ENCODE results near the gene ZBTB37. TPM values are rescaled to one million over a fixed set of nuclear protein-coding genes. Genes with fewer than 3 reads are reported as not detected.

ZBTB37 gene
- polyA plus RNA-seq (2013, experiment 1 of 2) = 2.7 TPM
- polyA plus RNA-seq (2013, experiment 2 of 2) = 2.7 TPM

GRCh38 chr1:173868266-173869020 lies at the start of gene ZBTB37:
Gene ZBTB37, plus strand, starts transcription at chr1:173868380. Its CDS starts 1,846 bp downstream, at chr1:173870226.
- Histone ChIP-seq H3K4me1 (ENCODE audit: control insufficient read depth, low read depth, low read length) (no peaks in the 10 kb centered on the region), H3K4me3 (ENCODE audit: low read length) (peak within 1 kb of the TSS; percentile 81), H3K23ac (ENCODE audit: low read length) (peak within 1 kb of the TSS; percentile 95), H3K36me3 (ENCODE audit: control insufficient read depth, insufficient read depth, low read length) (peaks cover 16% of the 10 kb centered on the region), H3K9ac (ENCODE audit: low read length) (peak within 1 kb of the TSS; percentile 92), H2BK15ac (replicated peaks; ENCODE audit: low read depth) (no peak within 1 kb of the TSS), H3K18ac (ENCODE audit: low read length) (peak within 1 kb of the TSS; percentile 95), H3K4ac (ENCODE audit: low read depth, low read length) (peak within 1 kb of the TSS; percentile 22), H3K27me3 (ENCODE audit: insufficient read depth, low read length, poor library complexity) (no peaks in the 10 kb centered on the region), H4K8ac (ENCODE audit: low read depth, low read length) (no peak within 1 kb of the TSS), H2BK5ac (ENCODE audit: low read length) (peak within 1 kb of the TSS; percentile 94), H2AK5ac (ENCODE audit: low read length) (no peak within 1 kb of the TSS), H2BK120ac (ENCODE audit: low read depth, low read length) (peak within 1 kb of the TSS; percentile 31), H3K79me1 (ENCODE audit: low read length) (peaks cover 11% of the 10 kb centered on the region), H4K5ac (ENCODE audit: low read length) (no peak within 1 kb of the TSS), H3K27ac (ENCODE audit: low read depth, low read length) (peak within 1 kb of the TSS; percentile 99), H3K56ac (ENCODE audit: low read length) (peak within 1 kb of the TSS; percentile 97), H3K4me2 (ENCODE audit: low read length) (peak within 1 kb of the TSS; percentile 51), H3K79me2 (ENCODE audit: control insufficient read depth, insufficient read depth, low read length) (peaks cover 37% of the 10 kb centered on the region)
- no CpG with 5 or more reads among the region's 53 CpGs for WGBS (ENCODE audit: extremely low coverage, insufficient coverage, low lambda C conversion rate)
- DNase-seq = peak; percentile 98

GRCh38 chr1:173818459-173818858 lies 49.7 kb upstream of the ZBTB37 start:
- H3K36me3 ChIP-seq (ENCODE audit: control insufficient read depth, insufficient read depth, low read length) = no peaks in the 10 kb centered on the region
- H3K56ac ChIP-seq (ENCODE audit: low read length) = no peak overlapping the region
- no peak overlapping the region for H4K5ac ChIP-seq (ENCODE audit: low read length)
- no peak overlapping the region for H2BK15ac ChIP-seq (replicated peaks; ENCODE audit: low read depth)
- peaks cover 3% of the 10 kb centered on the region for H3K79me1 ChIP-seq (ENCODE audit: low read length)
- H2AK5ac ChIP-seq (ENCODE audit: low read length) = no peak overlapping the region
- no peak overlapping the region for H3K27ac ChIP-seq (ENCODE audit: low read depth, low read length)
- no peak overlapping the region for H3K4me3 ChIP-seq (ENCODE audit: low read length)
- no peaks in the 10 kb centered on the region for H3K27me3 ChIP-seq (ENCODE audit: insufficient read depth, low read length, poor library complexity)
- no peak overlapping the region for H3K4ac ChIP-seq (ENCODE audit: low read depth, low read length)
- no peak overlapping the region for H3K18ac ChIP-seq (ENCODE audit: low read length)
- no peak overlapping the region for H2BK5ac ChIP-seq (ENCODE audit: low read length)
- no peak overlapping the region for H2BK120ac ChIP-seq (ENCODE audit: low read depth, low read length)
- no peak overlapping the region for H3K4me2 ChIP-seq (ENCODE audit: low read length)
- no peak overlapping the region for H3K9ac ChIP-seq (ENCODE audit: low read length)
- no peak for DNase-seq
- H3K79me2 ChIP-seq (ENCODE audit: control insufficient read depth, insufficient read depth, low read length) = peaks cover 34% of the 10 kb centered on the region
- H3K23ac ChIP-seq (ENCODE audit: low read length) = no peak overlapping the region
- peaks cover 2% of the 10 kb centered on the region for H3K4me1 ChIP-seq (ENCODE audit: control insufficient read depth, low read depth, low read length)
- no CpG with 5 or more reads among the region's 1 CpG for WGBS (ENCODE audit: extremely low coverage, insufficient coverage, low lambda C conversion rate)
- no peak overlapping the region for H4K8ac ChIP-seq (ENCODE audit: low read depth, low read length)

GRCh38 chr1:173821680-173822079 lies 46.5 kb upstream of the ZBTB37 start:
- Histone ChIP-seq H3K23ac (ENCODE audit: low read length) (no peak overlapping the region), H3K4ac (ENCODE audit: low read depth, low read length) (no peak overlapping the region), H4K5ac (ENCODE audit: low read length) (no peak overlapping the region), H2BK5ac (ENCODE audit: low read length) (no peak overlapping the region), H4K8ac (ENCODE audit: low read depth, low read length) (no peak overlapping the region), H2AK5ac (ENCODE audit: low read length) (no peak overlapping the region), H3K4me1 (ENCODE audit: control insufficient read depth, low read depth, low read length) (peaks cover 2% of the 10 kb centered on the region), H3K27ac (ENCODE audit: low read depth, low read length) (no peak overlapping the region), H3K36me3 (ENCODE audit: control insufficient read depth, insufficient read depth, low read length) (no peaks in the 10 kb centered on the region), H3K56ac (ENCODE audit: low read length) (no peak overlapping the region), H3K79me1 (ENCODE audit: low read length) (peaks cover 6% of the 10 kb centered on the region), H2BK120ac (ENCODE audit: low read depth, low read length) (no peak overlapping the region), H3K27me3 (ENCODE audit: insufficient read depth, low read length, poor library complexity) (no peaks in the 10 kb centered on the region), H3K4me3 (ENCODE audit: low read length) (no peak overlapping the region), H3K79me2 (ENCODE audit: control insufficient read depth, insufficient read depth, low read length) (peaks cover 39% of the 10 kb centered on the region), H3K4me2 (ENCODE audit: low read length) (no peak overlapping the region), H3K9ac (ENCODE audit: low read length) (no peak overlapping the region), H2BK15ac (replicated peaks; ENCODE audit: low read depth) (no peak overlapping the region), H3K18ac (ENCODE audit: low read length) (no peak overlapping the region)
- DNase-seq = no peak
- no CpG with 5 or more reads among the region's 4 CpGs for WGBS (ENCODE audit: extremely low coverage, insufficient coverage, low lambda C conversion rate)

GRCh38 chr1:173823781-173824314 lies 44.3 kb upstream of the ZBTB37 start:
- no peaks in the 10 kb centered on the region for H3K27me3 ChIP-seq (ENCODE audit: insufficient read depth, low read length, poor library complexity)
- H2AK5ac ChIP-seq (ENCODE audit: low read length) = peak overlapping the region; percentile 96
- DNase-seq = no peak
- H3K36me3 ChIP-seq (ENCODE audit: control insufficient read depth, insufficient read depth, low read length) = no peaks in the 10 kb centered on the region
- peaks cover 36% of the 10 kb centered on the region for H3K79me2 ChIP-seq (ENCODE audit: control insufficient read depth, insufficient read depth, low read length)
- peak overlapping the region; percentile 65 for H3K18ac ChIP-seq (ENCODE audit: low read length)
- H3K4me3 ChIP-seq (ENCODE audit: low read length) = peak overlapping the region; percentile 100
- H3K4me1 ChIP-seq (ENCODE audit: control insufficient read depth, low read depth, low read length) = peaks cover 2% of the 10 kb centered on the region
- peak overlapping the region; percentile 12 for H4K5ac ChIP-seq (ENCODE audit: low read length)
- peaks cover 6% of the 10 kb centered on the region for H3K79me1 ChIP-seq (ENCODE audit: low read length)
- peak overlapping the region; percentile 88 for H3K9ac ChIP-seq (ENCODE audit: low read length)
- H2BK5ac ChIP-seq (ENCODE audit: low read length) = peak overlapping the region; percentile 47
- peak overlapping the region; percentile 90 for H3K4me2 ChIP-seq (ENCODE audit: low read length)
- peak overlapping the region; percentile 15 for H4K8ac ChIP-seq (ENCODE audit: low read depth, low read length)
- no CpG with 5 or more reads among the region's 25 CpGs for WGBS (ENCODE audit: extremely low coverage, insufficient coverage, low lambda C conversion rate)
- no peak overlapping the region for H2BK120ac ChIP-seq (ENCODE audit: low read depth, low read length)
- no peak overlapping the region for H3K23ac ChIP-seq (ENCODE audit: low read length)
- H3K4ac ChIP-seq (ENCODE audit: low read depth, low read length) = peak overlapping the region; percentile 77
- H3K27ac ChIP-seq (ENCODE audit: low read depth, low read length) = peak overlapping the region; percentile 79
- H3K56ac ChIP-seq (ENCODE audit: low read length) = peak overlapping the region; percentile 96
- H2BK15ac ChIP-seq (replicated peaks; ENCODE audit: low read depth) = no peak overlapping the region

- no CpG with 5 or more reads among the region's 55 CpGs for WGBS (ENCODE audit: extremely low coverage, insufficient coverage, low lambda C conversion rate)
- H3K56ac ChIP-seq (ENCODE audit: low read length) = peak within 1 kb of the TSS; percentile 96
- no peaks in the 10 kb centered on the region for H3K36me3 ChIP-seq (ENCODE audit: control insufficient read depth, insufficient read depth, low read length)
- peak within 1 kb of the TSS; percentile 100 for H3K4me3 ChIP-seq (ENCODE audit: low read length)
- H3K27me3 ChIP-seq (ENCODE audit: insufficient read depth, low read length, poor library complexity) = no peaks in the 10 kb centered on the region
- H2BK15ac ChIP-seq (replicated peaks; ENCODE audit: low read depth) = no peak within 1 kb of the TSS
- peak within 1 kb of the TSS; percentile 16 for H2BK120ac ChIP-seq (ENCODE audit: low read depth, low read length)
- peak within 1 kb of the TSS; percentile 92 for H3K4me2 ChIP-seq (ENCODE audit: low read length)
- peak within 1 kb of the TSS; percentile 96 for H2AK5ac ChIP-seq (ENCODE audit: low read length)
- H3K23ac ChIP-seq (ENCODE audit: low read length) = no peak within 1 kb of the TSS
- H2BK5ac ChIP-seq (ENCODE audit: low read length) = peak within 1 kb of the TSS; percentile 49
- H3K79me2 ChIP-seq (ENCODE audit: control insufficient read depth, insufficient read depth, low read length) = peaks cover 36% of the 10 kb centered on the region
- peak within 1 kb of the TSS; percentile 88 for H3K9ac ChIP-seq (ENCODE audit: low read length)
- H3K4me1 ChIP-seq (ENCODE audit: control insufficient read depth, low read depth, low read length) = peaks cover 2% of the 10 kb centered on the region
- H4K5ac ChIP-seq (ENCODE audit: low read length) = peak within 1 kb of the TSS; percentile 12
- DNase-seq = peak; percentile 99
- H3K4ac ChIP-seq (ENCODE audit: low read depth, low read length) = peak within 1 kb of the TSS; percentile 77
- peak within 1 kb of the TSS; percentile 82 for H3K27ac ChIP-seq (ENCODE audit: low read depth, low read length)
- peak within 1 kb of the TSS; percentile 15 for H4K8ac ChIP-seq (ENCODE audit: low read depth, low read length)
- peak within 1 kb of the TSS; percentile 65 for H3K18ac ChIP-seq (ENCODE audit: low read length)
- H3K79me1 ChIP-seq (ENCODE audit: low read length) = peaks cover 6% of the 10 kb centered on the region
Observed at GRCh38 chr1:173824315-173825081, 43.7 kb upstream of the ZBTB37 start, which contains the start of the genes CENPL and DARS2. Gene CENPL, minus strand, starts transcription at chr1:173824883. Its CDS starts 13,584 bp downstream, at chr1:173811299. Gene DARS2, plus strand, starts transcription at chr1:173824673. Its CDS starts 557 bp downstream, at chr1:173825230.
